SHP77 (cell line): ENCODE measurements around the gene S100A14.
"Not testable (repeated sequence)": the region's sequence is repeated elsewhere in the genome, so short reads cannot be mapped to it uniquely, and the experiment has no call there.

Experiments used
- DNase-seq, 2 experiments: peaks; one replicate each; lab custom pipeline; 2025; lab: John Stamatoyannopoulos, UW

The S100A14 gene

GRCh38 chr1:153614906-153615305 lies 1.2 kb downstream of the S100A14 start:
- DNase-seq, result no peak

DNA sequence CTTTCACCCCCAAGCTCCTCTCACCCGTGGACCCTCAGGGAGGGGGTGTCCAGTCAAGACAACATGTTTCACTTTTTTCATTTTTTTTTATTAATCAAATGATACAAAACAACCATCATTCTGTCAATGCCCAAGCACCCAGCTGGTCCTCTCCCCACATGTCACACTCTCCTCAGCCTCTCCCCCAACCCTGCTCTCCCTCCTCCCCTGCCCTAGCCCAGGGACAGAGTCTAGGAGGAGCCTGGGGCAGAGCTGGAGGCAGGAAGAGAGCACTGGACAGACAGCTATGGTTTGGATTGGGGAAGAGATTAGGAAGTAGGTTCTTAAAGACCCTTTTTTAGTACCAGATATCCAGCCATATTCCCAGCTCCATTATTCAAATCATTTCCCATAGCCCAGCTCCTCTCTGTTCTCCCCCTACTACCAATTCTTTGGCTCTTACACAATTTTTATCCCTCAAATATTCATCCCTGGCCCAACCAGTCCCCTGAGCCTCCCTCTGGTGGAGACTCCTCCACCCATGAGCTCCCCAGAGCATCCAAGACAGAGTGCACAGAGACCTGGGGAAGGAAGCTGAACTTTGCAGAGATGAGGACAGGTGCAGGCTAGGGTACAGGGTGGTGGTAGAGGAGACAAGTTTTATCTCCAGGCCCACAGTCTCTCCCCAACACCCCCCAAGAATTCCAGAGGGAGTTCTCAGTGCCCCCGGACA lies 1.8 kb downstream of the S100A14 start:
- DNase-seq, result no peak

GRCh38 chr1:153613406-153613805 lies 2.7 kb downstream of the S100A14 start:
- no peak for DNase-seq

- DNase-seq, result no peak
Measured at GRCh38 chr1:153612755-153613331, 3.3 kb downstream of the S100A14 start, which contains the start of gene S100A16. TSS of gene S100A16 (minus strand) at chr1:153613137. CDS start at chr1:153608151, 4,986 bp downstream.

DNA sequence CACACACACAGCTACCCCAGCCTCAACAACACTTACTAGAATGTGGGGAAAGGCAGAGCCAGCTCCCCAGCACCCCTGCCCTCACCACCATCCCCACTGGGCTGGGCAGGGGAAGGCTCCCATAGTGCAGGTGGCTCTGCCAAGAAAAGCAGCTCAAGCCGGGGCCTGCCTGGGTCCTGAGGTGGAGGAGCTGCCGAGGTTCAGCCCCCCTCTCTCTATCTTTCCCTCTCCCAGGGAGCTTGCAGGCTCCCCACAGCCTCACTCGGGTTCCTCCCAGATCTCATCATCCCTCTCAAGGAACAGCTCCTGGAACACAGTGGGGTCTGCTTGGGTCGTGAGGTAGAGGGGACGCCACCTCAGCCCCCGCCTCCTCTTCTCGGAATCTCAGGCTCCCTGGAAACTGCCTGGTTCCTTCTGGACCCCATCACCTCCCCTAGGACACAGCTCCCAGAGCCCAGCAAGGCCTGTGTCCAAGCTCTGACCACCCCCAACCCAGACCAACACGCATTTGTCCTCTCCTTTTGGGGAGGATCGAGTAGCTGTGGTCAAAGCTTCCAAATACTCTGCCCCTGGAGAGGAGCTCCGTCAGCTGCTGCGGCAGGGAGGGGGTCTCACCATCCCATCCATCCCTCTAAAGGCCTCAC lies 3.9 kb downstream of the S100A14 start:
- no peak for DNase-seq

GRCh38 chr1:153611356-153611755 lies 4.8 kb downstream of the S100A14 start:
- no peak for DNase-seq

- DNase-seq, result no peak
Measured at GRCh38 chr1:153610811-153611301, 5.3 kb downstream of the S100A14 start.

DNA sequence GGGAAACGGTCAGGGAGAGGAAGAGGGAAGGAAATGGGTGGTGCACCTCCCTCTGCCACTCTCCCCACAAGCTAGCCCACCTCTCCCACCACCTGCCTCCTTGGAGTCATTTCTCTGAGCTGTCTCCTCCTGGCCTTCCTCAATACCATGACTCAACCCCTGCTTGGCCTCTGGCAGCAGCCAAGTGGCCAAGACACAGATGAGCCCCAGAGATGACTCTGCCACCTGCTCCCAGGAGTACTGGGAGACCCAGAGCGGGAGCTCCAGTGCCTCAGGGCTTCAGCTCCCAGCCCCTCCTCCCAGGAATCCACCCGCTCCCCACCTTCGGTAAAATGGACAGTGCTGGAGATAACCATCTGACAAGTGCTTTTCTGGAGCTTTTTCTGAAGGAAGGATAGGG lies 5.8 kb downstream of the S100A14 start:
- DNase-seq, result no peak

GRCh38 chr1:153609585-153609907 lies 6.6 kb downstream of the S100A14 start:
- no peak for DNase-seq

- peak in 1 of 2 experiments; percentile 39 for DNase-seq
Measured at GRCh38 chr1:153608742-153609584, 7.2 kb downstream of the S100A14 start.

DNA sequence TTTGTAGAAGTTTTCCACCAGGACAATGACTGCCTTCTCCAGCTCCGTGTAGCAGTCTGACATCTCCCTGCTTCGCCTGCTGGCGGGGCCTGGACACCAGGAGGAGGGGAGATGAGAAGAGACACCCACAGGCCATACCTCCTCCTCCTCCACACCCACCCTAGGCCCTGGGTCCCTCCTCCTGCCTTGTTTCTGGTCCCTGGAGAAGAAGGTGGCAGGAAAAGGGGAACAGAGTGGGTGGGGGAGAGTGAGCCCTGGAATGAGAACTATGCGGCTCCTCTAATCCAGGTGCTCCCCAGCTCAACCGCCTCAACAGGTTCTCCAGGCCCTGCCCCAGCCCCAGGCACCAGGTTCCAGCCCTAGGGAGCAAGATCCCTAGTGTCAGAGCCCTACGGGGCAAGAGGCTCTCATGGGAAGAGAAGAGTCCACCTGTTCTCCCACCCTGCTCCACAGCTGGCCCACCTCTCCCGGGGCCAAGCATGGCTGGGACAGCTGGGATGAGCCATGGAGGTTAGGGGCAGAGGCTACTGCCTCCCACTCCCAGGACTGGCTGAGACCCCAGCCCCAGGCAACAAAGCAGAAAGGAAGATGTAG lies 7.9 kb downstream of the S100A14 start:
- no peak for DNase-seq

DNA sequence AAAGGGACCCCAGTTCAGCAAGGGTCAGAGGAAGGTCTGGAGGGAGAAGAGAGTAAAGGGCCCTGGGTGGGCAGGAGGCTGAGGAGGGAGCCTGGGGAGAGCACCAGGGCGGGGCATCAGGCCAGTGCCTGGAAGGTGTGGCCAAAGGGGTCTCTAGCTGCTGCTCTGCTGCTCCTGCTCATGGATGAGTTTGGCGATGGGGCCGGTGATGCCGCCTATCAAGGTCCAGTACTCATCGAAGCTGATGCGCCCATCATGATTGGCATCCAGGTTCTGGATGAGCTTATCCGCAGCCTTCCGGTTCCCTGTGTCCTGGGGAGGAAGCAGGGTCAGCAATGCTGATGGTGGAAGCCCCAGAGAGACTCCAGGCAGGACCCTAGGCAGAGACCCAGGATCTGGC lies 8.7 kb downstream of the S100A14 start:
- DNase-seq, result no peak

GRCh38 chr1:153606194-153606593 lies 9.9 kb downstream of the S100A14 start:
- DNase-seq, result no peak

DNA sequence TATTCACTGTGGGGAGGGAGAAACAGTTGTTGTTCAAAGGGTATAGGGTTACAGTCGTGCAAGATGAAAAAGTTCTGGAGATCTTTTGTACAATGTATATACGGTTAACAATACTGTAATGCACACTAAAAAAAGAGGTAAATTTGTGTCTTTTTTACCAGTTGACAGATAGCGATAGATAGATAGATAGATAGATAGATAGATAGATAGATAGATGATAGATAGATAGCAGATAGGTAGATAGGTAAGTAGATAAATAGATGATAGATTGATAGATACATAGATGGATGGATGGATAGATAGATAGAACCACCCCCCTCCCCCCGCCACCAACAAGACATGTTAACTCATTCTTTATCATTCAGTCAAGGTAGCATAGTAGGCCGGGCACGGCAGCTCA lies 13.4 kb downstream of the S100A14 start:
- DNase-seq, result no peak

GRCh38 chr1:153599847-153600246 lies 16.3 kb downstream of the S100A14 start:
- DNase-seq, result no peak

DNA sequence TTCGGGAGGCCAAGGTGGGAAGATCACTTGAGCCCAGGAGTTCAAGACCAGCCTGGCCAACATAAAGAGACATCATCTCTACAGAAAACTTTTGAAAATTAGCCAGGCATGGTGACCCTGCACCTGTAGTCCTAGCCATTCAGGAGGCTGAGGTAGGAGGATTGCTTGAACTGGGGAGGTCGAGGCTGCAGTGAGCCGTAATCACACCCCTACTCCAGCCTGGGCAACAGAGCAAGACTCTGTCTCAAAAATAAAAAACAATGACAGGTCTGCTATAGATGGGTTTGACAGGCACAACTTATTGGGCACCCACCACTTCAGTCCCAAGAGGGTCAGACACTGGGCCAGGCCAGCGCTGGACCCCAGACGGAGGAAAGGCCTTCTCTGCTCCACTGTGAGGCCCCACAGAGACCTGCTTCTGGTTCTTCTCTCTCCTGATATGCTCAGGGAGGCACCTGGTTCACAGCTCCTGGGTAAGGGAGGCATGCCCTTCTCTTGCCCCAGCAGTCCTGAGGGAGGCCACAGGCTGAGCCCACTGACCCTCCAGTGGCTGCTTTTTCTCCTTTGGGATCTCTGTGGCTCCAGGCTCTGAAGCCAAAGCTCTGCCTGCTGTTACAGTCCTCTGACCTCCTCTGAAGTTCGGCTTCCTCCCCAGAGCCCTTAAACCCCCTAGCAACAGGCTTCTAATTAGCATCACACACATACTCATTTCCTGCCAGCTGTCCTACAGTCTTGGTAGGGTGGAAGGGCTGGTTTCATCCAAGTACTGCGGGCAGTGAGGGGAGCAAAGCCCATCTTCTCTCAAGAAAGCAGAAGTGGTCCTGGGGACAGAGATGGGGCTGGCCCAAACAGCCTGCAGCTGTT lies 17.6 kb downstream of the S100A14 start:
- DNase-seq, result peak; percentile 42 to 59

DNA sequence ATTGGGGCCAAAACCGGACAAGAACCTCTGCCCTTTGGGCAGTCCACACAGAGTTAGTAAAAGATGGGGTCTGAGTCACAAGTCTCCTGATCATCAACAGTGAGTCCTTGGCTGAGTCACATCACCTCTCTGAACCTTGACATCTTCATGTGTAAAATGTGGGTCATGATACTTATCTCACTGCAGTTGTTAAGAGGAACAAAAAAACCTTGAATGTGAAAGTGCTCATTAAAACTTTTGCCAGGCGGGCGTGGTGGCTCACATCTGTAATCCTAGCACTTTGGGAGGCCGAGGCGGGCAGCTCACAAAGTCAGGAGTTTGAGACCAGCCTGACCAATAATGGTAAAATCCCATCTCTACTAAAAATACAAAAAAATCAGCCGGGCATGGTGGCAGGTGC lies 18.9 kb downstream of the S100A14 start:
- DNase-seq, result no peak

DNA sequence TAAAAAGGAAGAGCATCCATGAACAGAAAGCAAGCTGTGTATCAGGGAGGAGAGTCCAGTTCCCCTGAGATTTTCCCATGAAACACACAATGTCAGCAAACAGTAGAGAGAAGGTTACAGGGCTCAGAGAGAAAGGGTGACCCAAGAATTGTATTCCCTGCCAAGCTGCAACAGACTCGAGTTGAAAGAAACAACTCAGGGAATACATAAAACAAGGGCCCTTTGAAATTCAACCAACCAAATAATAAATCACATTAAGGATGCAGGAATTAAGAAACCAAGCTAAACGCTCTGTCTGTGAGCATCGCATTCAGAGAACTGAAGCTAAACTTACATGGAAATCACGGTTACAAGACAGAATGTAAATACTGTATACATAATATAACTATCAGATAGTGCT lies 23.4 kb downstream of the S100A14 start:
- no peak for DNase-seq

GRCh38 chr1:153588482-153588881 lies 27.6 kb downstream of the S100A14 start:
- no peak for DNase-seq

GRCh38 chr1:153588033-153588432 lies 28.1 kb downstream of the S100A14 start:
- DNase-seq, result not testable (repeated sequence)

- no peak for DNase-seq
Measured at GRCh38 chr1:153587314-153587713, 28.8 kb downstream of the S100A14 start.
